Kidney epithelial cell (primary cell): ENCODE results near the gene BZW2. TPM values are rescaled to one million over a fixed set of nuclear protein-coding genes. Genes with fewer than 3 reads are reported as not detected.

ENCODE experiments used
- DNase-seq: peaks from one replicate; pipeline ENCODE4 v3.0.0-alpha.2; 2010; ENCODE audit warnings: low read depth
- H3K27me3 ChIP-seq: 2 replicates; pipeline ENCODE4 v1.6.0; 2011; ENCODE audit warnings: low read length; ENCODE audit not compliant: control insufficient read depth, insufficient read depth
- H3K36me3 ChIP-seq: 2 replicates; pipeline ENCODE4 v1.5.1; 2011; ENCODE audit warnings: low read length; ENCODE audit not compliant: control insufficient read depth, insufficient read depth
- H3K4me3 ChIP-seq: 2 replicates; pipeline ENCODE4 v1.5.1; 2011; ENCODE audit warnings: low read depth, mild to moderate bottlenecking, control low read depth, low read length
- CTCF ChIP-seq: IDR thresholded peaks from 2 replicates; pipeline ENCODE4 v1.5.1; 2011; ENCODE audit warnings: mild to moderate bottlenecking, moderate library complexity, low read length, control low read depth, inconsistent platforms; ENCODE audit not compliant: insufficient read depth, poor library complexity, severe bottlenecking
- total RNA-seq: library from RNA; depleted of rRNA; stranded (reverse); fragments of >200 nt; gene quantifications from 2 replicates; pipeline ENCODE4 v1.2.3, GENCODE V29; 2015

BZW2 gene
- total RNA-seq, 1 donor from 2014 or later = 62.2 TPM

- Histone ChIP-seq H3K4me3 (no peak overlapping the region), H3K36me3 (no peaks in the 10 kb centered on the region), H3K27me3 (no peaks in the 10 kb centered on the region)
- DNase-seq = no peak
- TF ChIP-seq CTCF = no peak
These were observed 8.6 kb upstream of the BZW2 start for GRCh38 chr7:16637379-16637778.

GRCh38 chr7:16638282-16639280 is 7.4 kb upstream of the BZW2 start:
- no peak overlapping the region for H3K4me3 ChIP-seq
- TF ChIP-seq CTCF = no peak
- no peaks in the 10 kb centered on the region for H3K27me3 ChIP-seq
- H3K36me3 ChIP-seq = no peaks in the 10 kb centered on the region
- no peak for DNase-seq

- Histone ChIP-seq H3K36me3 (no peaks in the 10 kb centered on the region), H3K4me3 (peak overlapping the region; percentile 80), H3K27me3 (no peaks in the 10 kb centered on the region)
- TF ChIP-seq CTCF = no peak
- no peak for DNase-seq
These were observed 1.8 kb upstream of the BZW2 start for GRCh38 chr7:16644157-16644556.

GRCh38 chr7:16644636-16645592 is 1.1 kb upstream of the BZW2 start:
- H3K4me3 ChIP-seq = peak overlapping the region; percentile 80
- TF ChIP-seq CTCF = no peak
- H3K36me3 ChIP-seq = no peaks in the 10 kb centered on the region
- DNase-seq = no peak
- no peaks in the 10 kb centered on the region for H3K27me3 ChIP-seq

GRCh38 chr7:16646472-16647072 is 591 bp downstream of the BZW2 start:
- peak overlapping the region; percentile 84 for H3K4me3 ChIP-seq
- DNase-seq = no peak
- TF ChIP-seq CTCF = no peak
- H3K27me3 ChIP-seq = no peaks in the 10 kb centered on the region
- H3K36me3 ChIP-seq = no peaks in the 10 kb centered on the region
